GM18868 (cell line): ENCODE measurements around the gene TSC22D4.
A peak's percentile ranks its signal among the peaks of the same experiment; 100 is the strongest.

Experiments used
- ATAC-seq: cut with Tn5 transposase; IDR thresholded peaks from one replicate; pipeline ENCODE4 v1.9.1; 2021; ENCODE audit warnings: mild to moderate bottlenecking, moderate library complexity; ENCODE audit not compliant: unreplicated experiment

The TSC22D4 gene

GRCh38 chr7:100430493-100431285, 48.3 kb downstream of the TSC22D4 start:
- ATAC-seq, result no peak

- peak; percentile 39 for ATAC-seq
Observed at GRCh38 chr7:100429637-100430492, 49.1 kb downstream of the TSC22D4 start, which contains the start of gene MEPCE. Gene MEPCE, plus strand, starts transcription at chr7:100429831. Its CDS starts 188 bp downstream, at chr7:100430019.

GRCh38 chr7:100428967-100429636, 49.9 kb downstream of the TSC22D4 start:
- ATAC-seq, result peak; percentile 48

- ATAC-seq, result peak; percentile 36
Observed at GRCh38 chr7:100428199-100428966, 50.6 kb downstream of the TSC22D4 start, which contains the start of gene ZCWPW1. Gene ZCWPW1, minus strand, starts transcription at chr7:100428703. Its CDS starts 8,054 bp downstream, at chr7:100420649.

GRCh38 chr7:100427762-100428198, 51.2 kb downstream of the TSC22D4 start:
- ATAC-seq, result no peak

GRCh38 chr7:100426516-100426915, 52.5 kb downstream of the TSC22D4 start:
- ATAC-seq, result no peak

GRCh38 chr7:100425347-100425746, 53.7 kb downstream of the TSC22D4 start:
- no peak for ATAC-seq

- no peak for ATAC-seq
Observed at GRCh38 chr7:100423315-100423714, 55.7 kb downstream of the TSC22D4 start.

GRCh38 chr7:100419660-100420226, 59.3 kb downstream of the TSC22D4 start:
- no peak for ATAC-seq

GRCh38 chr7:100418930-100419659, 59.9 kb downstream of the TSC22D4 start:
- no peak for ATAC-seq
